Measurements from ENCODE around the gene CAPN7.
"Not testable (repeated sequence)": the region's sequence is repeated elsewhere in the genome, so short reads cannot be mapped to it uniquely, and the experiment has no call there.

The CAPN7 gene

DNA sequence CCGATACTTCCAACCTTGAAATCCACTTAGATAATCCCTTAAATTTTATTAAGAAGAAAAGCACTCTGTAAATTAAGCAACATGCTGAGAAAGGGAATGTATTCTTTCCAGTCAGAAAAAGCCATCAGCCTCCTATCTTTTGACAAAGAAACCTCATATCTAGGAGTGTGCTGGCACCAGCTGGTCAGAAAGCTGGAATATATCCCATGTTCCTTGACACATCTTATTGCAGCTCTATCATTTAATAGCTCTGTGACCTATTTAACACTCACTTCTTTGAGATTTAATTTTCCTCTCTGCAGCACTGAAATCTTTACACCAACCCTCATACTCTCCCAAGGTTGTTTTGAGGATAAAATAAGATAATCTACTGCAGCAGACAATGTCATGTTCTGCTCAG lies 30.4 kb upstream of the CAPN7 start:
- Histone ChIP-seq H3K27me3 (ENCODE audit: insufficient read depth, low read length) (peaks cover 7% of the 10 kb centered on the region; the same call in 1 of the 2 replicates), H3K4me3 (ENCODE audit: low read length) (no peak overlapping the region), H3K27ac (ENCODE audit: low read length) (no peak overlapping the region), H3K9me3 (ENCODE audit: insufficient read depth, low read depth, low read length) (no peaks in the 10 kb centered on the region), H3K4me1 (ENCODE audit: insufficient read depth, low read length) (0 out of 2 replicates have a peak, but pooled peaks cover 5% of the 10 kb centered on the region), H3K9ac (ENCODE audit: low read depth, low read length) (no peak overlapping the region), H3K36me3 (ENCODE audit: insufficient read depth, low read depth, low read length) (no peaks in the 10 kb centered on the region)

DNA sequence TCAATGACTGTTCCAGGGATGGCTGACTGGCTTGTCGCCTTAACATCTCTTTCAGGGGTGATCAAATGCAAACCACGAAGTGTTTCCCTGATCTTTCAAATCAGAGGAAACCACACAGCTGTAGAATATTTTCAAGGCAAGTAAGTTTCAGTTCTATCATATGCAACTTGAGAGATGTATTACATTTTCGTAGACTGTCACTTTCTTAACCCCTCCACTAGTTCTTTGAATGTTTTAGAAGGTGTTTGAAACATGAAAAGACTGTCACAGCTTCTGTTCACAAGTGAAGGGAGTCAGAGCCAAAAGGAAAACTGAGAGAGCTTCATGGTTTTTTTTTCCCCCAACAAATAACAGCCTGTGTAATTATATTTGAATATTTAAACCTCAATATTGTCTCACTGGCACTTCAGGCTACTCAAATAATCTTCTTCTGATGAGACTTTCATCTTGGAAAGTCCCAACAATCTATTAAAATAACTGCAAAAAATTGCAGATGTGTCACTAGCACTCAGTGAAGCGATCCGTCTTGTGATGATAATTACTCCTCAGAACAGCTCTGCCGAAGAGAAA lies 25.9 kb upstream of the CAPN7 start:
- Histone ChIP-seq H3K36me3 (ENCODE audit: insufficient read depth, low read depth, low read length) (no peaks in the 10 kb centered on the region), H3K27me3 (ENCODE audit: insufficient read depth, low read length) (no peaks in the 10 kb centered on the region; the same call in 1 of the 2 replicates), H3K9me3 (ENCODE audit: insufficient read depth, low read depth, low read length) (no peaks in the 10 kb centered on the region), H3K9ac (ENCODE audit: low read depth, low read length) (no peak overlapping the region), H3K4me3 (ENCODE audit: low read length) (no peak overlapping the region), H3K27ac (ENCODE audit: low read length) (no peak overlapping the region), H3K4me1 (ENCODE audit: insufficient read depth, low read length) (peaks cover 11% of the 10 kb centered on the region; the same call in 1 of the 2 replicates)

DNA sequence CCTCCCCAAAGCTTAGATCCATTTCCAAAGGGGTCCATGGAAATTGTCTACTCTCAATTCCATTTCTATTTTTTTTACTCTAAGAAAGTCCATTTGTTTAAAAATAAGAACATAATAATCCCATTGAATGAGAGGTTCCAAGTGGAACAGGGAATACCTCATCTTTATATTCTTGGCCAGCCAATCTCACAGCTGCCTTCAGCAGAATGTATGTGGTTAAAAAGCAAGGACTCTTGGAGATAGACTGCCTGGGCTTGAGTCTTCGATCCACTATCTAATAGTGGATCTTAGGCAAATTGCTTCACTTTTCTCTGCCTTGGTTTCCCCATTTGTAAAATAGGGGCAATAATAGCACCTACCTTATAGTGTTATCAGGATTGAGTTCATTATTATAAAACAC lies 24.5 kb upstream of the CAPN7 start:
- H3K9ac ChIP-seq (ENCODE audit: low read depth, low read length), result no peak overlapping the region
- H3K9me3 ChIP-seq (ENCODE audit: insufficient read depth, low read depth, low read length), result peaks cover 4% of the 10 kb centered on the region; the same call in 1 of the 2 replicates
- no peaks in the 10 kb centered on the region for H3K27me3 ChIP-seq (ENCODE audit: insufficient read depth, low read length)
- H3K36me3 ChIP-seq (ENCODE audit: insufficient read depth, low read depth, low read length), result no peaks in the 10 kb centered on the region
- no peak overlapping the region for H3K4me3 ChIP-seq (ENCODE audit: low read length)
- H3K27ac ChIP-seq (ENCODE audit: low read length), result no peak overlapping the region
- peaks cover 11% of the 10 kb centered on the region; the same call in 1 of the 2 replicates for H3K4me1 ChIP-seq (ENCODE audit: insufficient read depth, low read length)

DNA sequence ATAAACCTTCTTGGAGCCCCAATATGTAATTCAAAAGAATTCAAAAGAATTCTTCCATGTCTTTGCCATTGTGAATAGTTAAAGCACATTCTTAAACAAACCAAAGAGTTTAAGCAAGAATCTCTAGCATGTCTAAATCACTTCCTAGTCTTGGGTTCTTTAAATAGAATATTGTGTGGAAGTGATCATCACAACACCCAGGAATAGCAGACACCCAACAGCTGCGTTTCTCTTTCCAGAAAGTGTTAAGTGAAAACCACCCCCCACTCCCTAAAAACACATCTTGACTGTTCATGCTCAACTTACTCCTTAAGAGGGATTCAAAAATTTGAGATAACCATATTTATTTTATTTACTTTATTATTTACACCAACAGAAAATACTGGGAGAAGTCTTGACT lies 24.1 kb upstream of the CAPN7 start:
- Histone ChIP-seq H3K27me3 (ENCODE audit: insufficient read depth, low read length) (no peaks in the 10 kb centered on the region), H3K4me1 (ENCODE audit: insufficient read depth, low read length) (peaks cover 11% of the 10 kb centered on the region; the same call in 1 of the 2 replicates), H3K27ac (ENCODE audit: low read length) (no peak overlapping the region), H3K4me3 (ENCODE audit: low read length) (no peak overlapping the region), H3K36me3 (ENCODE audit: insufficient read depth, low read depth, low read length) (no peaks in the 10 kb centered on the region), H3K9ac (ENCODE audit: low read depth, low read length) (no peak overlapping the region), H3K9me3 (ENCODE audit: insufficient read depth, low read depth, low read length) (peaks cover 6% of the 10 kb centered on the region; the same call in 1 of the 2 replicates)

DNA sequence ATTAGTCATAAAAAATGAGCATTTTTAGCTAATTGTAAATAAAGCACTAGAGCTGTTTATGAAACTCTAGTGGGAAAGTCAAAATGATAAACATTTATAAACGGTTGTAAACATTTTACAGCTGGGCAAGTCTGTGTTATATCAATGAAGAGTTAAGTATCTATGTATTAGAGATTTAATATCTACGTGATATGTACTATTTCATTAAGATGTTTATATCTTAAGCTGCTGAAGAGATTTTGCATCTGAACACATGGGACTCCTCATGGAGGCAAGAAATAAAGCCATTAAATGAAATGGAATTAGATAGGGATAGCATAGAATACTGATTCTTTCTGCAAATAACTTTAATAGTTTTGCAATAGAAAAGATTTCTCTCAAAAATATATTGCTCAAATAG lies 23.0 kb upstream of the CAPN7 start:
- peaks cover 6% of the 10 kb centered on the region; the same call in 1 of the 2 replicates for H3K9me3 ChIP-seq (ENCODE audit: insufficient read depth, low read depth, low read length)
- H3K4me1 ChIP-seq (ENCODE audit: insufficient read depth, low read length), result peaks cover 11% of the 10 kb centered on the region; the same call in 1 of the 2 replicates
- no peak overlapping the region for H3K27ac ChIP-seq (ENCODE audit: low read length)
- H3K9ac ChIP-seq (ENCODE audit: low read depth, low read length), result no peak overlapping the region
- H3K27me3 ChIP-seq (ENCODE audit: insufficient read depth, low read length), result no peaks in the 10 kb centered on the region
- no peaks in the 10 kb centered on the region for H3K36me3 ChIP-seq (ENCODE audit: insufficient read depth, low read depth, low read length)
- no peak overlapping the region for H3K4me3 ChIP-seq (ENCODE audit: low read length)

DNA sequence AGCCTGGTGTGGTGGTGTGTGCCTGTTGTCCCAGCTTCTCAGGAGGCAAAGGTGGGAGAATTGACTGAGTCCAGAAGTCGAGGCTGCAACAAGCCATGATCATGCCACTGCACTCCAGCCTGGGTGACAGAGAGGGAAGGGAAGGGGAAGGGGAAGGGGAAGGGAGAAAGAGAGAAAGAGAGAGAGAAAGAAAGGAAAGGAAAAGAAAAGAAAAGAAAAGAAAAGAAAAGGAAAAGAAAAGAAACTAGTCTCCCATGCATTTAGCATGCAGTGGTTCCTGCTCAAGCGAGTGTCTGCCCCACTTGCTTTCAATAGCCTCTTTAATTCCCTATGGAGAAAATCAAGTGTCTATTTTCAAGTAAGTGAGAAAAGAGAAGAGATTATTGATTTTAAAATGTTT lies 20.6 kb upstream of the CAPN7 start:
- Histone ChIP-seq H3K9ac (ENCODE audit: low read depth, low read length) (no peak overlapping the region), H3K27ac (ENCODE audit: low read length) (no peak overlapping the region), H3K36me3 (ENCODE audit: insufficient read depth, low read depth, low read length) (no peaks in the 10 kb centered on the region)

DNA sequence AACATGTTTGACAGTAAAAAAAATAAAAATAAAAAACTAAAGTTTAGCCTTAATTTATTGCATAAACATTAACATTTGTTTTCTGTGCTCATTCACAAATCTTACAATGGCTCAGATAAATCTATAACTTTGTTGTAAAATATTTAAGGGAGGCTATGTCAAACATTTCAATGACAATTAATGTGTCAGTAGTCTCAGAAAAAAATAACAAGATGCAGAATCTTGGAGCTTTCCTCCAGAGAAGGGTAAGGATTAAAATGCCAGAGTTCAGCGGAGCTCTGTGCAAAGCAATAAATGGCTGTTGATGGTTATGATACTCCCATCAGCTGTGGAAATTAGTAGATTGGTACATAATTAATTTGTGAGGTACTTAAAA lies 20.0 kb upstream of the CAPN7 start:
- Histone ChIP-seq H3K27ac (ENCODE audit: low read length) (no peak overlapping the region), H3K27me3 (ENCODE audit: insufficient read depth, low read length) (no peaks in the 10 kb centered on the region), H3K36me3 (ENCODE audit: insufficient read depth, low read depth, low read length) (no peaks in the 10 kb centered on the region), H3K9me3 (ENCODE audit: insufficient read depth, low read depth, low read length) (peaks cover 6% of the 10 kb centered on the region; the same call in 1 of the 2 replicates), H3K4me1 (ENCODE audit: insufficient read depth, low read length) (peaks cover 6% of the 10 kb centered on the region; the same call in 1 of the 2 replicates), H3K9ac (ENCODE audit: low read depth, low read length) (no peak overlapping the region), H3K4me3 (ENCODE audit: low read length) (no peak overlapping the region)

More for the DNA sequence above, 20.6 kb upstream of the CAPN7 start:
- peaks cover 6% of the 10 kb centered on the region; the same call in 1 of the 2 replicates for H3K9me3 ChIP-seq (ENCODE audit: insufficient read depth, low read depth, low read length)
- H3K27me3 ChIP-seq (ENCODE audit: insufficient read depth, low read length), result no peaks in the 10 kb centered on the region
- peaks cover 7% of the 10 kb centered on the region; the same call in 1 of the 2 replicates for H3K4me1 ChIP-seq (ENCODE audit: insufficient read depth, low read length)
- no peak overlapping the region for H3K4me3 ChIP-seq (ENCODE audit: low read length)

DNA sequence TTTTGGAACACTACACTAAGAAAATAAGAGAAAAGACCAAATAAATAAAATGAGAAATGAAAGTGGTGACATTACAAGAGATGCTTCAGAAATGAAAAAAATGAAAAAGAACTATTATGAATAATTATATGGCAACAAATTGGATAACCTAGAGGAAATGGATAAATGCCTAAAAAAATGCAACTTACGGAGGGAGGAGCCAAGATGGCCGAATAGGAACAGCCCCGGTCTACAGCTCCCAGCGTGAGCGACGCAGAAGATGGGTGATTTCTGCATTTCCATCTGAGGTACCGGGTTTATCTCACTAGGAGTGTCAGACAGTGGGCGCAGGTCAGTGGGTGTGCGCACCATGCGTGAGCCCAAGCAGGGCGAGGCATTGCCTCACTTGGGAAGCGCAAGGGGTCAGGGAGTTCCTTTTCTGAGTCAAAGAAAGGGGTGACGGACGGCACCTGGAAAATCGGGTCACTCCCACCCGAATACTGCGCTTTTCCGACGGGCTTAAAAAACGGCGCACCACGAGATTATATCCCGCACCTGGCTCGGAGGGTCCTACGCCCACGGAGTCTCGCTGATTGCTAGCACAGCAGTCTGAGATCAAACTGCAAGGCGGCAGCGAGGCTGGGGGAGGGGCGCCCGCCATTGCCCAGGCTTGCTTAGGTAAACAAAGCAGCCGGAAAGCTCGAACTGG lies 19.4 kb upstream of the CAPN7 start:
- not testable (repeated sequence) for H3K4me3 ChIP-seq (ENCODE audit: low read length); H3K27me3 ChIP-seq (ENCODE audit: insufficient read depth, low read length); H3K9me3 ChIP-seq (ENCODE audit: insufficient read depth, low read depth, low read length); H3K4me1 ChIP-seq (ENCODE audit: insufficient read depth, low read length); H3K36me3 ChIP-seq (ENCODE audit: insufficient read depth, low read depth, low read length); H3K27ac ChIP-seq (ENCODE audit: low read length); H3K9ac ChIP-seq (ENCODE audit: low read depth, low read length)

DNA sequence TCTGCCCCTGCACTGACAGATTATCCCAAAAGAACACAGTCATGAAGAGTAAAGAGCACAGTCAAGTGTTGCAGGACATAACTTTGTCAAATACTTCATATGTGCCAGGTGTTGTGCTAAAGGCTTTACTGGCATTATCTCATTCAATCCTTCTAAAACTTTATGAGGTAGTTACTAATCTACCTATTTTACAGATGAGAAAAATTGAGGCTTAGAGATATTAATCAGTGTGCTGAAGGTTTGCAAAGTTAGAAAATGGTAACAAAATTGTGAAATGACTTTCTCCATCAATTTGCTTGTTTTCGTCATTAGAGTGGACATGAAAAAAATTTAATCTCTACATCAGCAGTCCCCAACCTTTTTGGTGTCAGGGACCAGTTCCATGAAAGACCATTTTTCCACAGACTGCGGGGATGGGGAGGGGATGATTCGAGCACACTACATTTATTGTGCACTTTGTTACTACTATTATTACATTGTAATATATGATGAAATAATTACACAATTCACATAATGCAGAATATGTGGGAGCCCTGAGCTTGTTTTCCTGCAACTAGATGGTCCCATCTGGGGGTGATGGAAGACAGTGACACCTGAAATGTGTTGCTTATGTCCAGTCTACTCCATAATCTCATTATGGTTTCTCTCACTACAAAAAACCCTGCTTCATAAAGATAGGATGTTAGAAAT lies 8.6 kb upstream of the CAPN7 start:
- no peak overlapping the region for H3K27ac ChIP-seq (ENCODE audit: low read length)
- H3K36me3 ChIP-seq (ENCODE audit: insufficient read depth, low read depth, low read length), result no peaks in the 10 kb centered on the region
- H3K4me3 ChIP-seq (ENCODE audit: low read length), result no peak overlapping the region
- H3K27me3 ChIP-seq (ENCODE audit: insufficient read depth, low read length), result no peaks in the 10 kb centered on the region
- no peaks in the 10 kb centered on the region for H3K4me1 ChIP-seq (ENCODE audit: insufficient read depth, low read length)
- H3K9ac ChIP-seq (ENCODE audit: low read depth, low read length), result no peak overlapping the region
- no peaks in the 10 kb centered on the region for H3K9me3 ChIP-seq (ENCODE audit: insufficient read depth, low read depth, low read length)

DNA sequence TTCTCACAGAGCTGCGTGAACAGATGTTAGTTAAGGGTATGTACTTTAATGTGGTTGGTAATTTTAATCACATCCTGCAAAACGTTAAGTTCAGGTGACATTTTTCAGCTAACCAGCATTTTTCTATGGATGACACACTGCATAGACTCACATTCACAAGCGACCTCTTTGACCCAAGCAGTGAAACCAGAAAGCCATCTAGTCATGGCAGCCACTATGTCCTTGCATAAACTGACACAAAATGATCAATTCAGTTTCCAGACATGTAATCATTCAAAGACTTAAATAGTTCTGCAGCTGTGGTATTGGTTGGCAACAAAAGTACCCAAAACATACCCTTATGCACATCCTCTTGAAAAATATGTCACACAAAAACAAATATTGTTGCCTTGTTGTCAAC lies 7.4 kb upstream of the CAPN7 start:
- H3K27ac ChIP-seq (ENCODE audit: low read length), result no peak overlapping the region
- H3K9ac ChIP-seq (ENCODE audit: low read depth, low read length), result no peak overlapping the region
- no peaks in the 10 kb centered on the region for H3K36me3 ChIP-seq (ENCODE audit: insufficient read depth, low read depth, low read length)
- no peaks in the 10 kb centered on the region for H3K9me3 ChIP-seq (ENCODE audit: insufficient read depth, low read depth, low read length)
- no peak overlapping the region for H3K4me3 ChIP-seq (ENCODE audit: low read length)
- H3K4me1 ChIP-seq (ENCODE audit: insufficient read depth, low read length), result no peaks in the 10 kb centered on the region
- H3K27me3 ChIP-seq (ENCODE audit: insufficient read depth, low read length), result no peaks in the 10 kb centered on the region

DNA sequence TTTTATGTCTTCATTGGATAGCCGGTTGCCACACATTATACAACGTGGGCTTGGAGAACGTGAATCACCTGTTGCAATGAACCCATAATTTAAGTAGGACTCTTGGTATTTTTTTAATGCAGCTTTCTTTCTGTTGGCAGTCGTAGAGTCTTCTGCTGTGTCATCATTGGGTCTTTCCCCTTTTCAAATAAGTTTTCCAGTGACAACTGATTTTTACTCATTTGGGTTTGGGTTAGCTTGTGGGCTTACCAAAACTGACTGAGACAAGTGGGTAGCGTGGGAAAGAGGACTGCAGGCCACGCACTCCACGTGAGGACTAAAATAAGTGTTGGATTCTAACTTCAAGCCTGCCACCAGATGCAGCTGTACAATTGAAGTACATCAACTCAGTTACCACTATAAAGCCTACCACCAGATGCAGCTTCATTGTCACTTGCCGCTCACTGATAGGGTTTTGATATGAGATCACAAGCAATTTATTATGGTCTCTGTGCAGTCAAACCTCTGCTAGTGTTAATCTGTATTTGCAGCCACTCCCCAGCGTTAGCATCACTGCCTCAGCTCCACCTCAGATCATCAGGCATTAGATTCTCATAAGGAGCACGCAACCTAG lies 6.4 kb upstream of the CAPN7 start:
- H3K27me3 ChIP-seq (ENCODE audit: insufficient read depth, low read length), result no peaks in the 10 kb centered on the region
- no peaks in the 10 kb centered on the region for H3K9me3 ChIP-seq (ENCODE audit: insufficient read depth, low read depth, low read length)
- no peaks in the 10 kb centered on the region for H3K4me1 ChIP-seq (ENCODE audit: insufficient read depth, low read length)
- no peaks in the 10 kb centered on the region for H3K36me3 ChIP-seq (ENCODE audit: insufficient read depth, low read depth, low read length)
- H3K9ac ChIP-seq (ENCODE audit: low read depth, low read length), result no peak overlapping the region
- no peak overlapping the region for H3K4me3 ChIP-seq (ENCODE audit: low read length)
- no peak overlapping the region for H3K27ac ChIP-seq (ENCODE audit: low read length)

Measured in iPS-20b (cell line).